Epithelial cell of esophagus (primary cell): ENCODE measurements around the gene ARVCF.

Experiments
- DNase-seq: peaks from one replicate; pipeline ENCODE4 v3.0.0; 2010; ENCODE audit warnings: low read depth
- H3K4me3 ChIP-seq: 2 replicates; pipeline ENCODE4 v1.5.1; 2011; ENCODE audit warnings: mild to moderate bottlenecking, low read length, control low read depth
- CTCF ChIP-seq: IDR thresholded peaks from 2 replicates; pipeline ENCODE4 v1.5.1; 2011; ENCODE audit warnings: low read depth, mild to moderate bottlenecking, low read length, control low read depth, inconsistent platforms; ENCODE audit not compliant: insufficient read depth; ENCODE audit errors: missing control alignments

Gene ARVCF

GRCh38 chr22:20024650-20025397 is 8.2 kb upstream of the ARVCF start:
- DNase-seq = no peak
- TF ChIP-seq CTCF = no peak
- H3K4me3 ChIP-seq = no peak overlapping the region

GRCh38 chr22:20024225-20024624 is 7.6 kb upstream of the ARVCF start:
- no peak for TF ChIP-seq CTCF
- no peak for DNase-seq
- H3K4me3 ChIP-seq = no peak overlapping the region

GRCh38 chr22:20022978-20023613 is 6.5 kb upstream of the ARVCF start:
- H3K4me3 ChIP-seq = no peak overlapping the region
- TF ChIP-seq CTCF = no peak
- no peak for DNase-seq

GRCh38 chr22:20022231-20022977 is 5.8 kb upstream of the ARVCF start:
- no peak overlapping the region for H3K4me3 ChIP-seq
- DNase-seq = no peak
- no peak for TF ChIP-seq CTCF

GRCh38 chr22:20021196-20022181 is 4.9 kb upstream of the ARVCF start:
- DNase-seq = peak; percentile 22
- H3K4me3 ChIP-seq = peak overlapping the region; percentile 91
- TF ChIP-seq CTCF = no peak

GRCh38 chr22:20020533-20021195 is 4.0 kb upstream of the ARVCF start, which contains the start of gene TANGO2:
Gene TANGO2, plus strand, starts transcription at chr22:20021110. Its CDS starts 15,689 bp downstream, at chr22:20036799.
- peak within 1 kb of the TSS; percentile 91 for H3K4me3 ChIP-seq
- DNase-seq = peak; percentile 93
- no peak for TF ChIP-seq CTCF
